NCI-H345 treated with DMSO at 0.1 percent for 48 hours (cell line): ENCODE results near the gene SLC8A2.

ENCODE experiments used
- DNase-seq: peaks from one replicate; lab custom pipeline; 2025; ENCODE audit not compliant: unreplicated experiment; lab: John Stamatoyannopoulos, UW

Gene SLC8A2

GRCh38 chr19:47503130-47503825, 31.6 kb upstream of the SLC8A2 start:
- no peak for DNase-seq

- no peak for DNase-seq
These were observed 28.5 kb upstream of the SLC8A2 start for GRCh38 chr19:47499863-47500830.

- DNase-seq: no peak
These were observed 27.7 kb upstream of the SLC8A2 start for GRCh38 chr19:47499371-47499770.

- DNase-seq: no peak
These were observed 26.9 kb upstream of the SLC8A2 start for GRCh38 chr19:47498561-47498960.

- DNase-seq: no peak
These were observed 26.3 kb upstream of the SLC8A2 start for GRCh38 chr19:47497821-47498520.

- DNase-seq: no peak
These were observed 25.5 kb upstream of the SLC8A2 start for GRCh38 chr19:47497050-47497766.

- DNase-seq: no peak
These were observed 24.0 kb upstream of the SLC8A2 start for GRCh38 chr19:47495478-47496372.

- DNase-seq: no peak
These were observed 23.0 kb upstream of the SLC8A2 start for GRCh38 chr19:47494729-47495128.

- DNase-seq: no peak
These were observed 22.5 kb upstream of the SLC8A2 start for GRCh38 chr19:47494211-47494547.

- no peak for DNase-seq
These were observed 21.9 kb upstream of the SLC8A2 start for GRCh38 chr19:47493378-47494210.

GRCh38 chr19:47492571-47493377, 21.1 kb upstream of the SLC8A2 start:
- no peak for DNase-seq

- no peak for DNase-seq
These were observed 20.4 kb upstream of the SLC8A2 start for GRCh38 chr19:47492137-47492533.

- no peak for DNase-seq
These were observed 19.9 kb upstream of the SLC8A2 start for GRCh38 chr19:47491358-47492136.

- DNase-seq: no peak
These were observed 19.2 kb upstream of the SLC8A2 start for GRCh38 chr19:47490847-47491246.

GRCh38 chr19:47490031-47490430, 18.3 kb upstream of the SLC8A2 start:
- DNase-seq: no peak

GRCh38 chr19:47489072-47489914, 17.6 kb upstream of the SLC8A2 start:
- DNase-seq: no peak
